HCT116 (cell line): ENCODE data around the gene CTCF. TPM values are rescaled to one million over a fixed set of nuclear protein-coding genes. Genes with fewer than 3 reads are reported as not detected.
A peak's percentile ranks its signal among the peaks of the same experiment; 100 is the strongest.
"Not testable (repeated sequence)": the region's sequence is repeated elsewhere in the genome, so short reads cannot be mapped to it uniquely, and the experiment has no call there.

ENCODE experiments used
- ATAC-seq: fragments of 200-7000 bp; cut with Tn5 transposase; 2 replicates; pipeline ENCODE4 v1.9.1; 2020; ENCODE audit warnings: mild to moderate bottlenecking, moderate library complexity
- BruUV-seq: library from RNA; stranded (reverse); fragments of 400-500 nt; replicated peaks from 2 replicates; lab custom pipeline; 2021; lab: Mats Ljungman, UMichigan
- CTCF ChIA-PET: fragments of 300-600 bp; sonication (Branson Sonifier 250); formaldehyde crosslinking; loops from one replicate; lab custom pipeline; 2021; ENCODE audit warnings: antibody characterized with exemption; lab: Charles Lee
- POLR2A ChIA-PET: fragments of 300-600, 350-600 bp; sonication (Branson Sonifier 250); formaldehyde crosslinking; loops from one replicate; lab custom pipeline; 2021; ENCODE audit warnings: antibody characterized with exemption; lab: Charles Lee
- RAD21 ChIA-PET, 2 experiments: fragments of 300-600 bp; sonication (Branson Sonifier 250); formaldehyde crosslinking; loops; one replicate each; lab custom pipeline; 2023; ENCODE audit warnings: low total read pairs in 2 of 2; ENCODE audit not compliant: uncharacterized antibody in 2 of 2, unreplicated experiment in 2 of 2, low non-redundant PET in 1 of 2; lab: Charles Lee
- DNase-seq: peaks from one replicate; pipeline ENCODE4 v3.0.0-alpha.2; 2010; ENCODE audit warnings: low read depth, low spot score
- H2AFZ ChIP-seq: fragments of 200-600 bp; shearing (Covaris generic), sonication (generic); 2 replicates; pipeline ENCODE4 v1.6.1; 2017; ENCODE audit warnings: low read depth, mixed run types, mixed read lengths, antibody characterized with exemption, low read length; ENCODE audit not compliant: poor library complexity, severe bottlenecking
- H3K27ac ChIP-seq: 2 replicates; pipeline ENCODE4 v1.5.1; 2012; ENCODE audit warnings: low read depth, low read length
- H3K27me3 ChIP-seq: fragments of 200-600 bp; sonication (generic); 2 replicates; pipeline ENCODE4 v1.6.1; 2016; ENCODE audit warnings: mixed run types, low read length, mixed read lengths; ENCODE audit not compliant: insufficient read depth
- H3K36me3 ChIP-seq, 2 experiments: fragments of 200-500 bp in 1 of 2; fragments of 200-600 bp in 1 of 2; sonication (Bioruptor generic) in 1 of 2; sonication (generic) in 1 of 2; 2 replicates each; pipeline versions ENCODE4 v1.5.1 to v1.6.1; 2014 to 2016; ENCODE audit warnings: low read length in 2 of 2, inconsistent platforms in 1 of 2, mixed read lengths in 1 of 2, mixed run types in 1 of 2; ENCODE audit not compliant: insufficient read depth in 2 of 2, control insufficient read depth in 1 of 2
- H3K4me1 ChIP-seq, 2 experiments: fragments of 200-600 bp in 1 of 2; sonication (generic) in 1 of 2; 2 replicates each; pipeline versions ENCODE4 v1.5.1 to v1.6.1; 2012 to 2017; ENCODE audit warnings: low read length in 2 of 2, inconsistent platforms in 1 of 2, mild to moderate bottlenecking in 1 of 2, mixed read lengths in 1 of 2, mixed run types in 1 of 2, moderate library complexity in 1 of 2; ENCODE audit not compliant: insufficient read depth in 2 of 2, control insufficient read depth in 1 of 2
- H3K4me2 ChIP-seq: fragments of 200-600 bp; sonication (generic); 2 replicates; pipeline ENCODE4 v1.6.1; 2017; ENCODE audit warnings: mixed run types, low read length, mixed read lengths
- H3K4me3 ChIP-seq, 2 experiments: fragments of 200-600 bp in 1 of 2; sonication (generic) in 1 of 2; replicated peaks in 1 of 2; 2 replicates each; pipeline ENCODE4 v1.5.1; 2011 to 2016; ENCODE audit warnings: low read length in 2 of 2, control low read depth in 1 of 2, low read depth in 1 of 2, mild to moderate bottlenecking in 1 of 2, mixed read lengths in 1 of 2, mixed run types in 1 of 2
- H3K79me2 ChIP-seq: fragments of 200-600 bp; sonication (generic); 2 replicates; pipeline ENCODE4 v1.6.1; 2017; ENCODE audit warnings: mild to moderate bottlenecking, mixed run types, low read length, moderate library complexity, mixed read lengths; ENCODE audit not compliant: insufficient read depth
- H3K9ac ChIP-seq: fragments of 200-600 bp; sonication (generic); 2 replicates; pipeline ENCODE4 v1.6.1; 2016; ENCODE audit warnings: low read length, mixed read lengths
- H3K9me2 ChIP-seq: fragments of 200-600 bp; sonication (generic), shearing (Covaris generic); 2 replicates; pipeline ENCODE4 v1.6.1; 2017; ENCODE audit warnings: mixed run types, mild to moderate bottlenecking, moderate library complexity; ENCODE audit not compliant: insufficient read depth
- H3K9me3 ChIP-seq, 2 experiments: fragments of 200-500 bp in 1 of 2; fragments of 200-600 bp in 1 of 2; sonication (Bioruptor generic) in 1 of 2; sonication (generic) in 1 of 2; 2 replicates each; pipeline ENCODE4 v1.6.1; 2014 to 2017; ENCODE audit warnings: low read length in 2 of 2, mixed read lengths in 2 of 2, inconsistent platforms in 1 of 2, low read depth in 1 of 2, mild to moderate bottlenecking in 1 of 2, mixed run types in 1 of 2, moderate library complexity in 1 of 2; ENCODE audit not compliant: control insufficient read depth in 1 of 2, insufficient read depth in 1 of 2
- H4K20me1 ChIP-seq: fragments of 200-600 bp; sonication (generic), shearing (Covaris generic); 2 replicates; pipeline ENCODE4 v1.6.1; 2017; ENCODE audit warnings: mixed run types, mild to moderate bottlenecking, moderate library complexity; ENCODE audit not compliant: insufficient read depth
- FOSL1 ChIP-seq: IDR thresholded peaks from 2 replicates; pipeline ENCODE4 v1.6.1; 2012; ENCODE audit warnings: low read depth
- RAD21 ChIP-seq: IDR thresholded peaks from 2 replicates; pipeline ENCODE4 v1.6.1; 2012; ENCODE audit warnings: low read depth, mild to moderate bottlenecking
- YY1 ChIP-seq: IDR thresholded peaks from 2 replicates; pipeline ENCODE4 v1.6.1; 2011; ENCODE audit warnings: low read length, low read depth, moderate library complexity, mild to moderate bottlenecking; ENCODE audit not compliant: insufficient replicate concordance; ENCODE audit errors: extremely low read depth
- intact Hi-C: fragments of 100-400 bp; cut with micrococcal nuclease; formaldehyde crosslinking; loops from 2 replicates; pipeline ENCODE4 v1.10.0; 2022
- total RNA-seq: library from RNA; stranded (reverse); gene quantifications from one replicate; pipeline ENCODE4 v1.2.1, GENCODE V29; 2021; ENCODE audit not compliant: unreplicated experiment
- TF ChIP-seq, protein P1 (sequence below), 3 experiments: fragments of 200-600 bp in 1 of 3; sonication (generic) in 1 of 3; IDR thresholded peaks in 2 of 3; conservative IDR thresholded peaks in 1 of 3; 2 replicates each; pipeline ENCODE4 v1.5.1; 2012 to 2017; ENCODE audit warnings: low read depth in 2 of 3, low read length in 2 of 3, antibody characterized with exemption in 1 of 3, borderline replicate concordance in 1 of 3, control low read depth in 1 of 3, mild to moderate bottlenecking in 1 of 3, mixed read lengths in 1 of 3, mixed run types in 1 of 3, moderate library complexity in 1 of 3; ENCODE audit not compliant: insufficient read depth in 1 of 3

Gene CTCF
- total RNA-seq, 1 experiment from 2014 or later: 48.3 TPM

DNA sequence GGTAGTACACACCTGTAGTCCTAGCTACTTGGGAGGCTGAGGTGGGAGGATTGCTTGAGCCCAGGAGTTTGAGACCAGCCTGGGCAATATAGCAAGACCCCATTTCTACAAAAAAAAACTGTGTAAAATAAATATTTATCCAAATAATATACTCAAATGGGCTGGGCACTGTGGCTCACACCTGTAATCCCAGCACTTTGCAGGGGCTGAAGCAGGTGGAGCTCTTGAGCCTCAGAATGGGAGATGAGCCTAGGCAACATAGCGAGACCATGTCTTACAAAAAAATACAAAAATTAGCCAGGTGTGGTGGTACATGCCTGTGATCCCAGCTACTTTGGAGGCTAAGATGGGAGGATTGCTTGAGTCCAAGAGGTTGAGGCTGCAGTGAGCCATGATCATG lies 48.4 kb upstream of the CTCF start:
- H3K79me2 ChIP-seq, H3K9ac ChIP-seq, H3K4me3 ChIP-seq, H3K27ac ChIP-seq, H4K20me1 ChIP-seq, H3K9me2 ChIP-seq, H3K9me3 ChIP-seq, H3K27me3 ChIP-seq, H3K36me3 ChIP-seq, BruUV-seq: not testable (repeated sequence)
- intact Hi-C loops: loop anchor here (1.0 kb wide), 2 partner anchors 20 to 33 kb away; partner anchors contain the start of gene ATP6V0D1
- Histone ChIP-seq H2AFZ (peak overlapping the region; percentile 88), H3K4me1 (peaks cover 0 to 21% of the 10 kb centered on the region in 2 experiments; a peak in 3 of 4 replicates), H3K4me2 (peak overlapping the region; percentile 46)
- ATAC-seq (peak; percentile 89), DNase-seq (peak; percentile 34)
- ChIA-PET POLR2A (interaction anchor here (1.0 kb wide), 1 partner anchor 33 kb away, joined by 3 read pairs; the partner anchor contains the start of gene ATP6V0D1), RAD21 (interaction anchor here (0.8 to 1.4 kb wide), 2 partner anchors 19 to 20 kb away, joined by 4 to 8 read pairs; no protein-coding TSS in a partner anchor), CTCF (interaction anchor here (0.6 to 4.3 kb wide), 15 partner anchors 9 to 560 kb away, joined by 3 to 40 read pairs (median 4); partner anchors contain the start of genes ATP6V0D1 and CES3)
- TF ChIP-seq, protein P1, sequence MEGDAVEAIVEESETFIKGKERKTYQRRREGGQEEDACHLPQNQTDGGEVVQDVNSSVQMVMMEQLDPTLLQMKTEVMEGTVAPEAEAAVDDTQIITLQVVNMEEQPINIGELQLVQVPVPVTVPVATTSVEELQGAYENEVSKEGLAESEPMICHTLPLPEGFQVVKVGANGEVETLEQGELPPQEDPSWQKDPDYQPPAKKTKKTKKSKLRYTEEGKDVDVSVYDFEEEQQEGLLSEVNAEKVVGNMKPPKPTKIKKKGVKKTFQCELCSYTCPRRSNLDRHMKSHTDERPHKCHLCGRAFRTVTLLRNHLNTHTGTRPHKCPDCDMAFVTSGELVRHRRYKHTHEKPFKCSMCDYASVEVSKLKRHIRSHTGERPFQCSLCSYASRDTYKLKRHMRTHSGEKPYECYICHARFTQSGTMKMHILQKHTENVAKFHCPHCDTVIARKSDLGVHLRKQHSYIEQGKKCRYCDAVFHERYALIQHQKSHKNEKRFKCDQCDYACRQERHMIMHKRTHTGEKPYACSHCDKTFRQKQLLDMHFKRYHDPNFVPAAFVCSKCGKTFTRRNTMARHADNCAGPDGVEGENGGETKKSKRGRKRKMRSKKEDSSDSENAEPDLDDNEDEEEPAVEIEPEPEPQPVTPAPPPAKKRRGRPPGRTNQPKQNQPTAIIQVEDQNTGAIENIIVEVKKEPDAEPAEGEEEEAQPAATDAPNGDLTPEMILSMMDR (IDR thresholded peaks at IDR 0.05 in 2 of 3, conservative IDR thresholded peaks at IDR 0.05 in 1 of 3; ENCODE audit: borderline replicate concordance in 1 of 3, insufficient read depth in 1 of 3, low read depth in 2 of 3, low read length in 2 of 3): peak in 1 of 3 experiments; percentile 38; a peak in 2 of 6 replicates

DNA sequence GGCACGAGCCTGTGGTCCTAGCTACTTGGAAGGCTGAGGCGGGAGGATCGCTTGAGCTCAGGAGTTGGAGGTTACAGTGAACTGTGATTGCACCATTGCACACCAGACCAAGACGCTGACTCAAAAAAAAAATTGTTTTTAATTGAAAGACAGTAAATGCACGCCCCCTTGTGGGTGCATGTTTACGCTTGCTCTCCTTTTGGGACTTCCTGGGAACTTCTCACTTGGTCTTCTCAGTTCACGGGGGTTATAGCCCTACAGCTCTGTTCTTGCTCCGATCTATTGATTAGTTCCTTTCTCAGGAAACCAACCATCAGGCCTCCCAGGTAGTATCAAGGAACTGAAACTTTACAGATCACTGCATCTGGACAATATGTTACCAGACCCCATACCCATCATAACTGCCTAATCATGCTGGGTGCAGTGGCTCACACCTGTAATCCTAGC lies 47.9 kb upstream of the CTCF start:
- RAD21 ChIA-PET: interaction anchor here in 1 of 2 experiments (1.4 kb wide), 1 partner anchor 20 kb away, joined by 8 read pairs; no protein-coding TSS in a partner anchor
- BruUV-seq: no TSS peak
- no peaks in the 10 kb centered on the region for H3K9me2 ChIP-seq
- DNase-seq (peak; percentile 69), ATAC-seq (peak; percentile 84)
- H2AFZ ChIP-seq: peak overlapping the region; percentile 88
- H3K9ac ChIP-seq: no peak overlapping the region
- no peak overlapping the region for H3K27ac ChIP-seq
- CTCF ChIA-PET: interaction anchor here (0.6 to 4.3 kb wide), 13 partner anchors 10 to 560 kb away, joined by 3 to 40 read pairs (median 4); partner anchors contain the start of genes ATP6V0D1 and CES3
- H4K20me1 ChIP-seq: no peaks in the 10 kb centered on the region
- no peaks in the 10 kb centered on the region for H3K9me3 ChIP-seq
- H3K79me2 ChIP-seq: no peaks in the 10 kb centered on the region
- peak overlapping the region; percentile 46 for H3K4me2 ChIP-seq
- H3K27me3 ChIP-seq: no peaks in the 10 kb centered on the region
- peak; percentile 16 for TF ChIP-seq YY1
- TF ChIP-seq, protein P1 (IDR thresholded peaks at IDR 0.05 in 2 of 3, conservative IDR thresholded peaks at IDR 0.05 in 1 of 3; ENCODE audit: borderline replicate concordance in 1 of 3, insufficient read depth in 1 of 3, low read depth in 2 of 3, low read length in 2 of 3): peak; percentile 66 to 89 (median 77)
- no peak for TF ChIP-seq FOSL1
- peak; percentile 77 for TF ChIP-seq RAD21
- intact Hi-C loops: loop anchor here (1.0 kb wide), 2 partner anchors 20 to 33 kb away; partner anchors contain the start of gene ATP6V0D1
- POLR2A ChIA-PET: interaction anchor here (1.0 kb wide), 1 partner anchor 33 kb away, joined by 3 read pairs; the partner anchor contains the start of gene ATP6V0D1
- H3K36me3 ChIP-seq: no peaks in the 10 kb centered on the region
- no peak overlapping the region; a peak in 1 of 4 replicates for H3K4me3 ChIP-seq
- peaks cover 0 to 18% of the 10 kb centered on the region in 2 experiments; a peak in 3 of 4 replicates for H3K4me1 ChIP-seq
